ENCODE measurements around the gene TFEC.

Gene TFEC

DNA sequence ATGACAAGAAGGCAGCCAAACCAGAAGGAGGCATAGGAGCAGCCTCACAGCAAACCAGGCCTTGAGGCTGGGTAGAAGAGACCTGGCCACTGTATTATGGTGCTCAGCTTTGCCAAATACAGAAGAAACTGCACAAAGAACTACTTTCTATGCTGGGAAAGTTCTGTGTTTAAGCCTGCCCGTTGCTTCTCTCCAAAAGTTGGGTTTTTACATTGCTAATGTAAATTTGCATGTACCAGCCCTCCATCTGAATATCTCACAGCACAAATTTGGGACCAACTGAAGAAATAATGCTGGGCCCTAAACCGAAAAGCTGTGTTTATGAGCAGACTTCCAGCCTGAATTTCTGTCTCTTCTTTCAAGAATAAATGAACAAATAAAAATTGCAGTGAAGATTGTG is 145.0 kb downstream of the TFEC start:
- TF ChIP-seq, protein P1, sequence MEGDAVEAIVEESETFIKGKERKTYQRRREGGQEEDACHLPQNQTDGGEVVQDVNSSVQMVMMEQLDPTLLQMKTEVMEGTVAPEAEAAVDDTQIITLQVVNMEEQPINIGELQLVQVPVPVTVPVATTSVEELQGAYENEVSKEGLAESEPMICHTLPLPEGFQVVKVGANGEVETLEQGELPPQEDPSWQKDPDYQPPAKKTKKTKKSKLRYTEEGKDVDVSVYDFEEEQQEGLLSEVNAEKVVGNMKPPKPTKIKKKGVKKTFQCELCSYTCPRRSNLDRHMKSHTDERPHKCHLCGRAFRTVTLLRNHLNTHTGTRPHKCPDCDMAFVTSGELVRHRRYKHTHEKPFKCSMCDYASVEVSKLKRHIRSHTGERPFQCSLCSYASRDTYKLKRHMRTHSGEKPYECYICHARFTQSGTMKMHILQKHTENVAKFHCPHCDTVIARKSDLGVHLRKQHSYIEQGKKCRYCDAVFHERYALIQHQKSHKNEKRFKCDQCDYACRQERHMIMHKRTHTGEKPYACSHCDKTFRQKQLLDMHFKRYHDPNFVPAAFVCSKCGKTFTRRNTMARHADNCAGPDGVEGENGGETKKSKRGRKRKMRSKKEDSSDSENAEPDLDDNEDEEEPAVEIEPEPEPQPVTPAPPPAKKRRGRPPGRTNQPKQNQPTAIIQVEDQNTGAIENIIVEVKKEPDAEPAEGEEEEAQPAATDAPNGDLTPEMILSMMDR (IDR thresholded peaks at IDR 0.05; ENCODE audit: insufficient read depth, low read length), result no peak
- no peak for TF ChIP-seq GABPA (IDR thresholded peaks at IDR 0.05; ENCODE audit: low read depth)
- TF ChIP-seq, protein P2, sequence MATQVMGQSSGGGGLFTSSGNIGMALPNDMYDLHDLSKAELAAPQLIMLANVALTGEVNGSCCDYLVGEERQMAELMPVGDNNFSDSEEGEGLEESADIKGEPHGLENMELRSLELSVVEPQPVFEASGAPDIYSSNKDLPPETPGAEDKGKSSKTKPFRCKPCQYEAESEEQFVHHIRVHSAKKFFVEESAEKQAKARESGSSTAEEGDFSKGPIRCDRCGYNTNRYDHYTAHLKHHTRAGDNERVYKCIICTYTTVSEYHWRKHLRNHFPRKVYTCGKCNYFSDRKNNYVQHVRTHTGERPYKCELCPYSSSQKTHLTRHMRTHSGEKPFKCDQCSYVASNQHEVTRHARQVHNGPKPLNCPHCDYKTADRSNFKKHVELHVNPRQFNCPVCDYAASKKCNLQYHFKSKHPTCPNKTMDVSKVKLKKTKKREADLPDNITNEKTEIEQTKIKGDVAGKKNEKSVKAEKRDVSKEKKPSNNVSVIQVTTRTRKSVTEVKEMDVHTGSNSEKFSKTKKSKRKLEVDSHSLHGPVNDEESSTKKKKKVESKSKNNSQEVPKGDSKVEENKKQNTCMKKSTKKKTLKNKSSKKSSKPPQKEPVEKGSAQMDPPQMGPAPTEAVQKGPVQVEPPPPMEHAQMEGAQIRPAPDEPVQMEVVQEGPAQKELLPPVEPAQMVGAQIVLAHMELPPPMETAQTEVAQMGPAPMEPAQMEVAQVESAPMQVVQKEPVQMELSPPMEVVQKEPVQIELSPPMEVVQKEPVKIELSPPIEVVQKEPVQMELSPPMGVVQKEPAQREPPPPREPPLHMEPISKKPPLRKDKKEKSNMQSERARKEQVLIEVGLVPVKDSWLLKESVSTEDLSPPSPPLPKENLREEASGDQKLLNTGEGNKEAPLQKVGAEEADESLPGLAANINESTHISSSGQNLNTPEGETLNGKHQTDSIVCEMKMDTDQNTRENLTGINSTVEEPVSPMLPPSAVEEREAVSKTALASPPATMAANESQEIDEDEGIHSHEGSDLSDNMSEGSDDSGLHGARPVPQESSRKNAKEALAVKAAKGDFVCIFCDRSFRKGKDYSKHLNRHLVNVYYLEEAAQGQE (IDR thresholded peaks at IDR 0.05; ENCODE audit: insufficient replicate concordance, low read depth), result no peak
- no peak for TF ChIP-seq POLR2AphosphoS5 (IDR thresholded peaks at IDR 0.05; ENCODE audit: low read depth)
- no peak for TF ChIP-seq SPI1 (IDR thresholded peaks at IDR 0.05; ENCODE audit: borderline replicate concordance, low read depth)
- no peak overlapping the region for H3K4me3 ChIP-seq (replicated peaks; ENCODE audit: insufficient read depth, low read length)
- no peak overlapping the region for H3K27ac ChIP-seq (replicated peaks)
- no peaks in the 10 kb centered on the region for H3K27me3 ChIP-seq (ENCODE audit: insufficient read depth, poor library complexity, severe bottlenecking)
- no peak for DNase-seq (ENCODE audit: low read depth in 1 of 2, low spot score in 1 of 2)

All from HL-60 (cell line).